Measurements from ENCODE around the gene IL16. TPM values are rescaled to one million over a fixed set of nuclear protein-coding genes. Genes with fewer than 3 reads are reported as not detected.
A peak's percentile ranks its signal among the peaks of the same experiment; 100 is the strongest.

The IL16 gene
- total RNA-seq, 2 donors from 2014 or later: 3.4 to 3.7 TPM

GRCh38 chr15:81182031-81182755 is 14.5 kb upstream of the IL16 start:
- no peaks in the 10 kb centered on the region for H3K4me1 ChIP-seq
- no peaks in the 10 kb centered on the region for H3K36me3 ChIP-seq
- TF ChIP-seq CTCF (IDR thresholded peaks at IDR 0.05): no peak
- no peak for DNase-seq
- no peak overlapping the region for H3K9ac ChIP-seq (ENCODE audit: low read depth in 2 of 2, low read length in 2 of 2)
- intact Hi-C loops (cut with DNase I): no loop called here
- no peaks in the 10 kb centered on the region for H3K9me3 ChIP-seq
- no peak overlapping the region for H3K27ac ChIP-seq
- no peaks in the 10 kb centered on the region for H3K27me3 ChIP-seq
- H3K4me3 ChIP-seq: no peak overlapping the region

- peak overlapping the region in 1 of 2 donors; percentile 16 for H3K9ac ChIP-seq (ENCODE audit: low read depth in 2 of 2, low read length in 2 of 2)
- no peaks in the 10 kb centered on the region for H3K9me3 ChIP-seq
- no peak for DNase-seq
- no peaks in the 10 kb centered on the region for H3K27me3 ChIP-seq
- no peak for TF ChIP-seq CTCF (IDR thresholded peaks at IDR 0.05)
- H3K4me3 ChIP-seq: no peak overlapping the region
- H3K4me1 ChIP-seq: no peaks in the 10 kb centered on the region
- no peaks in the 10 kb centered on the region for H3K36me3 ChIP-seq
- H3K27ac ChIP-seq: no peak overlapping the region
- intact Hi-C loops (cut with DNase I): no loop called here
Observed at GRCh38 chr15:81182756-81183438, 13.8 kb upstream of the IL16 start.

- Histone ChIP-seq H3K9ac (ENCODE audit: low read depth in 2 of 2, low read length in 2 of 2) (no peak overlapping the region), H3K4me3 (no peak overlapping the region), H3K4me1 (no peaks in the 10 kb centered on the region), H3K36me3 (no peaks in the 10 kb centered on the region), H3K27ac (no peak overlapping the region), H3K9me3 (no peaks in the 10 kb centered on the region), H3K27me3 (no peaks in the 10 kb centered on the region)
- intact Hi-C loops (cut with DNase I): no loop called here
- DNase-seq: no peak
- no peak for TF ChIP-seq CTCF (IDR thresholded peaks at IDR 0.05)
Observed at GRCh38 chr15:81183439-81183775, 13.3 kb upstream of the IL16 start.

- Histone ChIP-seq H3K4me3 (no peak overlapping the region), H3K9me3 (no peaks in the 10 kb centered on the region), H3K9ac (ENCODE audit: low read depth in 2 of 2, low read length in 2 of 2) (no peak overlapping the region), H3K4me1 (no peaks in the 10 kb centered on the region), H3K27ac (no peak overlapping the region), H3K27me3 (no peaks in the 10 kb centered on the region), H3K36me3 (no peaks in the 10 kb centered on the region)
- no peak for TF ChIP-seq CTCF (IDR thresholded peaks at IDR 0.05)
- DNase-seq: no peak
- intact Hi-C loops (cut with DNase I): no loop called here
Observed at GRCh38 chr15:81184188-81184587, 12.5 kb upstream of the IL16 start.

- no peak overlapping the region for H3K27ac ChIP-seq
- no peaks in the 10 kb centered on the region for H3K36me3 ChIP-seq
- no peak for DNase-seq
- no peaks in the 10 kb centered on the region for H3K27me3 ChIP-seq
- H3K4me1 ChIP-seq: no peaks in the 10 kb centered on the region
- TF ChIP-seq CTCF (IDR thresholded peaks at IDR 0.05): no peak
- intact Hi-C loops (cut with DNase I): no loop called here
- no peaks in the 10 kb centered on the region for H3K9me3 ChIP-seq
- no peak overlapping the region for H3K9ac ChIP-seq (ENCODE audit: low read depth in 2 of 2, low read length in 2 of 2)
- H3K4me3 ChIP-seq: no peak overlapping the region
Observed at GRCh38 chr15:81185631-81186295, 10.9 kb upstream of the IL16 start.
